PC-9 (cell line): ENCODE results near the gene AP4E1. TPM values are rescaled to one million over a fixed set of nuclear protein-coding genes. Genes with fewer than 3 reads are reported as not detected.

ENCODE experiments used
- BruUV-seq: library from RNA; stranded (reverse); fragments of 400-500 nt; replicated peaks from 2 replicates; lab custom pipeline; 2021; lab: Mats Ljungman, UMichigan
- CTCF ChIA-PET: fragments of 300-600 bp; sonication (Branson Sonifier 250); formaldehyde crosslinking; loops from one replicate; lab custom pipeline; 2022; ENCODE audit warnings: antibody characterized with exemption; lab: Charles Lee
- POLR2A ChIA-PET: fragments of 300-600 bp; sonication (Branson Sonifier 250); formaldehyde crosslinking; loops from one replicate; lab custom pipeline; 2022; ENCODE audit warnings: antibody characterized with exemption; ENCODE audit not compliant: unreplicated experiment; lab: Charles Lee
- DNase-seq, 2 experiments: peaks; one replicate each; pipeline versions ENCODE4 v3.0.0 to v3.0.0-alpha.2; 2015 to 2022; ENCODE audit warnings: mixed read lengths in 1 of 2
- H2AFZ ChIP-seq: fragments of 200-600 bp; sonication (generic); 2 replicates; pipeline ENCODE4 v1.8.1; 2017; ENCODE audit warnings: antibody characterized with exemption
- H3F3A ChIP-seq: fragments of 200-600 bp; sonication (generic); 2 replicates; pipeline ENCODE4 v1.8.1; 2017; ENCODE audit warnings: antibody characterized with exemption, mild to moderate bottlenecking, low read depth; ENCODE audit not compliant: insufficient read depth
- H3K27ac ChIP-seq: fragments of 200-600 bp; sonication (generic); 2 replicates; pipeline ENCODE4 v1.6.1; 2016; ENCODE audit warnings: mixed run types
- H3K27me3 ChIP-seq: fragments of 200-600 bp; sonication (generic); 2 replicates; pipeline ENCODE4 v1.6.1; 2016; ENCODE audit warnings: low read depth, mixed run types; ENCODE audit not compliant: insufficient read depth
- H3K36me3 ChIP-seq: fragments of 200-600 bp; sonication (generic); 2 replicates; pipeline ENCODE4 v1.6.1; 2016; ENCODE audit warnings: low read depth, mixed run types
- H3K4me1 ChIP-seq: fragments of 200-600 bp; sonication (generic); replicated peaks from 2 replicates; pipeline ENCODE4 v1.6.1; 2016; ENCODE audit warnings: mixed run types; ENCODE audit not compliant: insufficient read depth
- H3K4me2 ChIP-seq: fragments of 200-600 bp; sonication (generic); 2 replicates; pipeline ENCODE4 v1.6.1; 2017; ENCODE audit warnings: mixed run types
- H3K4me3 ChIP-seq: fragments of 200-600 bp; sonication (generic); 2 replicates; pipeline ENCODE4 v1.6.1; 2016; ENCODE audit warnings: mixed run types
- H3K79me2 ChIP-seq: fragments of 200-600 bp; sonication (generic); 2 replicates; pipeline ENCODE4 v1.6.1; 2017; ENCODE audit warnings: low read depth, mixed run types
- H3K9me2 ChIP-seq: fragments of 200-600 bp; sonication (generic); 2 replicates; pipeline ENCODE4 v1.8.1; 2017; ENCODE audit warnings: mild to moderate bottlenecking; ENCODE audit not compliant: insufficient read depth
- H3K9me3 ChIP-seq: fragments of 200-600 bp; sonication (generic); 2 replicates; pipeline ENCODE4 v1.8.1; 2016; ENCODE audit warnings: low read depth; ENCODE audit not compliant: insufficient read depth
- H4K20me1 ChIP-seq: fragments of 200-600 bp; sonication (generic); 2 replicates; pipeline ENCODE4 v1.8.1; 2017; ENCODE audit not compliant: insufficient read depth
- EZH2 ChIP-seq: fragments of 200-600 bp; sonication (generic); IDR thresholded peaks from 2 replicates; pipeline ENCODE4 v1.8.0; 2017; ENCODE audit warnings: antibody characterized with exemption, low read depth
- intact Hi-C: fragments of 100-400 bp; cut with micrococcal nuclease; formaldehyde crosslinking; loops from one replicate; pipeline ENCODE4 v1.10.0; 2022; ENCODE audit not compliant: unreplicated experiment
- total RNA-seq: library from RNA; stranded (reverse); gene quantifications from 2 replicates; pipeline ENCODE4 v1.2.3, GENCODE V29; 2021
- TF ChIP-seq, protein P1 (sequence below): fragments of 200-600 bp; sonication (generic); conservative IDR thresholded peaks from 2 replicates; pipeline ENCODE4 v1.6.1; 2017; ENCODE audit warnings: mixed run types, antibody characterized with exemption, mild to moderate bottlenecking, moderate library complexity

AP4E1 gene
- total RNA-seq, 1 experiment from 2014 or later, result 10.0 TPM

DNA sequence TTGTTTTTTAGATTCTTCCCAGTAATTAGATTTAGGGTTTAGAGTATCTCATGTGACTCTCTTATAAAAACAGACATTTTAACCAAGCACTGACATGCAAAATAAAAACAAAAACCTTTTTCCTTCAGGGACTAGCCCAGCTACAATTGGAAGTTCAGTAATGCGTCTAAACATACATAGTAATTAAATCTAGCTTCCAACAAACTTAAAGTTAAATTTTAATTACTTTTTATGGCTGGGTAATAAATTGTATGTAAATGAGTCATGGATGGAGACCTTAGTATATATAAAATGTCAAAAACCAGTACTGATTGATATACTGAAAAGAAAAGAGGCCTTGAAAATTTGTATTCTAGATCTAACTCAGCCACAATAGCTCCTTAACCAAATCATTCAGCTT lies 43.6 kb upstream of the AP4E1 start:
- POLR2A ChIA-PET, result no interaction called here
- BruUV-seq, result no TSS peak
- no peak overlapping the region for H3K4me2 ChIP-seq
- H3K27ac ChIP-seq, result no peak overlapping the region
- no peaks in the 10 kb centered on the region for H3F3A ChIP-seq
- H3K9me3 ChIP-seq, result no peaks in the 10 kb centered on the region
- H3K27me3 ChIP-seq, result no peaks in the 10 kb centered on the region
- H3K79me2 ChIP-seq, result no peaks in the 10 kb centered on the region
- CTCF ChIA-PET, result no interaction called here
- H3K9me2 ChIP-seq, result no peaks in the 10 kb centered on the region
- intact Hi-C loops, result no loop called here
- no peak for DNase-seq
- no peaks in the 10 kb centered on the region for H3K4me1 ChIP-seq
- H4K20me1 ChIP-seq, result no peaks in the 10 kb centered on the region
- no peaks in the 10 kb centered on the region for H3K36me3 ChIP-seq
- H3K4me3 ChIP-seq, result no peak overlapping the region
- H2AFZ ChIP-seq, result no peak overlapping the region
- TF ChIP-seq, protein P1, sequence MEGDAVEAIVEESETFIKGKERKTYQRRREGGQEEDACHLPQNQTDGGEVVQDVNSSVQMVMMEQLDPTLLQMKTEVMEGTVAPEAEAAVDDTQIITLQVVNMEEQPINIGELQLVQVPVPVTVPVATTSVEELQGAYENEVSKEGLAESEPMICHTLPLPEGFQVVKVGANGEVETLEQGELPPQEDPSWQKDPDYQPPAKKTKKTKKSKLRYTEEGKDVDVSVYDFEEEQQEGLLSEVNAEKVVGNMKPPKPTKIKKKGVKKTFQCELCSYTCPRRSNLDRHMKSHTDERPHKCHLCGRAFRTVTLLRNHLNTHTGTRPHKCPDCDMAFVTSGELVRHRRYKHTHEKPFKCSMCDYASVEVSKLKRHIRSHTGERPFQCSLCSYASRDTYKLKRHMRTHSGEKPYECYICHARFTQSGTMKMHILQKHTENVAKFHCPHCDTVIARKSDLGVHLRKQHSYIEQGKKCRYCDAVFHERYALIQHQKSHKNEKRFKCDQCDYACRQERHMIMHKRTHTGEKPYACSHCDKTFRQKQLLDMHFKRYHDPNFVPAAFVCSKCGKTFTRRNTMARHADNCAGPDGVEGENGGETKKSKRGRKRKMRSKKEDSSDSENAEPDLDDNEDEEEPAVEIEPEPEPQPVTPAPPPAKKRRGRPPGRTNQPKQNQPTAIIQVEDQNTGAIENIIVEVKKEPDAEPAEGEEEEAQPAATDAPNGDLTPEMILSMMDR, result no peak
- TF ChIP-seq EZH2, result no peak

DNA sequence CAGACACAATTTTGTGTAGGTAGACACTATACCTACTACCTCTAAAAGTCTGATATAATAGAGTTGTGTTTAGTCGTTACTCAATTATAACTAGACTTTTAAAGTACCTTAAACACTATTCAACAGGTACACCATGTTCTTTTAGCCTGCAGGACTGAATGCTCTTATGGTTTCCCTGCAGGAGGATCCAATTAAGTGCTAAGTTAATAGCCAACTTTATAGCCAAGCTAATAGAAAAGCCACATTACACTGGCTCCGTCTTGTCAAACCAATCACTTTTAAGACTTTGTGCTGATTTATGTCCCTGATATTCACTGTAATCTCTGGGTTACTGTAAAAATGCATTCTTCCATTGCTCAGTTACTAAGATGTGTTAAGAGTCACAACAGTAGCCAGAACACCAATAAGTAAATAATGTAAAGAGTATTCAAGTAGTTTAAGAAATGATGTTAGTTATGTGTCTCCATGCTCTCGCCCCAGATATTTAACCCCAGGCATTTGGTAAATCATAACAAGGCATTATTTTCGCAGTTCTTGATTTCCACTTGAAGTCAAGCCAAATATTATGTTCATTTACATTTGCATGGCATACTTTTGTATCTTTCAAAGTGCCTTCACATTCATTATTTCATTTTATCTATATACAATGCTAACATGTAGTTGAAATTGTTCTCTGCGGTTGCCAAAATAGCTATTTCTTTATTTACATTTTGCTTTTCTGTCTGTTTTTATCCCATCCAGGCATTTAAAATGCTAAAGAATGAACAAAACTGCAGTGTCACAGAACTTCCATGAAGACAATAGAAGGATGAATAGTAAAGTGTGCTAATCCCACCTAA lies 42.7 kb upstream of the AP4E1 start:
- intact Hi-C loops, result no loop called here
- Histone ChIP-seq H3K27me3 (no peaks in the 10 kb centered on the region), H3K36me3 (no peaks in the 10 kb centered on the region), H2AFZ (no peak overlapping the region), H3K79me2 (no peaks in the 10 kb centered on the region), H3K27ac (no peak overlapping the region), H3F3A (no peaks in the 10 kb centered on the region), H3K9me2 (no peaks in the 10 kb centered on the region), H3K4me3 (no peak overlapping the region), H3K4me1 (no peaks in the 10 kb centered on the region), H3K4me2 (no peak overlapping the region), H4K20me1 (no peaks in the 10 kb centered on the region), H3K9me3 (no peaks in the 10 kb centered on the region)
- POLR2A ChIA-PET, result no interaction called here
- TF ChIP-seq, protein P1, result no peak
- no peak for TF ChIP-seq EZH2
- no peak for DNase-seq
- no TSS peak for BruUV-seq
- CTCF ChIA-PET, result no interaction called here

DNA sequence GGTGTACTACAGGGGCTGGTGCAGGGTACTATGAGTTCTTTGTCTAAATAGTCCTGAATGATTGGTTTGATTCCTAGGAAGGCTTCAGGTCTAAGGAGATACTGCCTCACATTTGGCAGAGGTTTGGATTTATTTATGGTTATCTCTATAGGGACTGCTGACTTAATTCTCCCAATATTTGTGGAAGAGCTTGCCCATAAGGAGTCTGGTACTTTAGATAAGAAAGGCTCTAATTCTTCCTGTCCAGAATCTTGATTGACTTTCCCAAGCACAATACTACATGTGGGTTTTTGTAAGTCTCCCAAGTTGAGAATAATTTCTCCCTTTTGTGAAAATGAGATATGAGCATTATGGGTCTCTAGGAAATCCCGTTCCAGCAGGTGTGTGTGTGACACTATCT lies 36.7 kb upstream of the AP4E1 start:
- Histone ChIP-seq H3K4me3 (no peak overlapping the region), H3F3A (no peaks in the 10 kb centered on the region), H2AFZ (no peak overlapping the region), H3K36me3 (no peaks in the 10 kb centered on the region), H3K79me2 (no peaks in the 10 kb centered on the region), H3K9me2 (no peaks in the 10 kb centered on the region), H3K4me1 (no peaks in the 10 kb centered on the region), H3K4me2 (no peak overlapping the region), H4K20me1 (no peaks in the 10 kb centered on the region), H3K27ac (no peak overlapping the region), H3K9me3 (no peaks in the 10 kb centered on the region), H3K27me3 (no peaks in the 10 kb centered on the region)
- intact Hi-C loops, result no loop called here
- ChIA-PET CTCF (no interaction called here), POLR2A (no interaction called here)
- no peak for TF ChIP-seq EZH2
- TF ChIP-seq, protein P1, result no peak
- BruUV-seq, result no TSS peak
- no peak for DNase-seq
